ENCODE measurements around the gene TRUB2. TPM values are rescaled to one million over a fixed set of nuclear protein-coding genes. Genes with fewer than 3 reads are reported as not detected.

The TRUB2 gene
- total and polyA plus RNA-seq, 2 of the 13 experiments (the other 11 are each of a cell fraction or from before 2014, with no cell fraction given) = 22.3 to 41.2 TPM

DNA sequence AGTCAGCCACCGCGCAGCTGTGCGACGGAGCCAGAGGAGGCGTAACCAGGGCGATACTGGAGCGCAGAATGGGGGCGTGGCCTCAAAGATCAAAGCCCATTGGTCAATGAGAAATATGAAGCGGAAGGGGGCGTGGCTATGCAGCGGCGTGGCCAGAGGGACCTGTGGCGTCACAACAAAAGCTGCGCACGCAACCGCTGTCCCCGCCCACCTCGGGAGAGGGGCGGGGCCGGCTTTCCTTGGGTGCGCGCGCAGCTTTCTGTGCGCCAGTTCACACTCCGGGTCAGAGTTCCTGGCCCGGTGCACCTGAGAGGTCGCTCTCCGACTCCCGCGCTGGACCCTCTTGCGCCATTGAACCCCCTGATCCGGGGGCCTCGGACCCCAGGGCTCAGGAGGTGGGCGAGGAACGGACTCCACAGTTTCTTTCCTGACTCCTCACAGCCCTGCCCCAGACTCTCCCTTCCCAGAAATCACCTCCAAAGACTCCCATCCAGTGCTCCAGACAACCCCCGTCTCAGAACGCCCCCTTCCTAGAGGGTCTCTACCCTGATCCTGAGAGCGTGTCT is 46.2 kb downstream of the TRUB2 start, which contains the start of gene SWI5 (continued):
- TF ChIP-seq RARA (CRISPR knock-in tag; IDR thresholded peaks at IDR 0.05) (peak; percentile 32; the same call in 1 of the 2 replicates), NFKBIZ (CRISPR knock-in tag; IDR thresholded peaks at IDR 0.05) (no peak), TBX2 (CRISPR knock-in tag; IDR thresholded peaks at IDR 0.05; ENCODE audit: borderline replicate concordance) (0 out of 2 replicates have a peak, but pooled peaks have one; percentile 11), RBAK (CRISPR knock-in tag; IDR thresholded peaks at IDR 0.05) (no peak), NFE2L1 (CRISPR knock-in tag; IDR thresholded peaks at IDR 0.05; ENCODE audit: borderline replicate concordance) (no peak), PPARG (CRISPR knock-in tag; conservative IDR thresholded peaks at IDR 0.05) (peak; percentile 52; the same call in 1 of the 2 replicates), WIZ (CRISPR knock-in tag; IDR thresholded peaks at IDR 0.05) (no peak), ZFX (CRISPR knock-in tag; IDR thresholded peaks at IDR 0.05; ENCODE audit: low read depth) (peak; percentile 64), ZFP1 (CRISPR knock-in tag; IDR thresholded peaks at IDR 0.05) (no peak), FLYWCH1 (CRISPR knock-in tag; IDR thresholded peaks at IDR 0.05) (no peak), ZNF703 (CRISPR knock-in tag; IDR thresholded peaks at IDR 0.05; ENCODE audit: borderline replicate concordance) (no peak), SSRP1 (CRISPR knock-in tag; IDR thresholded peaks at IDR 0.05) (no peak), ZNF296 (CRISPR knock-in tag; conservative IDR thresholded peaks at IDR 0.05) (0 out of 2 replicates have a peak, but pooled peaks have one; percentile 58), ZNF24 (IDR thresholded peaks at IDR 0.05) (no peak), ZNF20 (CRISPR knock-in tag; IDR thresholded peaks at IDR 0.05) (no peak), NFYB (CRISPR knock-in tag; IDR thresholded peaks at IDR 0.05) (peak; percentile 75), ZNF781 (CRISPR knock-in tag; IDR thresholded peaks at IDR 0.05; ENCODE audit: borderline replicate concordance, not compliant biosample characterization) (no peak), ARID2 (CRISPR knock-in tag; IDR thresholded peaks at IDR 0.05; ENCODE audit: borderline replicate concordance) (no peak), JUNB (CRISPR knock-in tag; IDR thresholded peaks at IDR 0.05; ENCODE audit: borderline replicate concordance) (no peak), CENPT (CRISPR knock-in tag; IDR thresholded peaks at IDR 0.05; ENCODE audit: low read depth) (no peak), SOX6 (IDR thresholded peaks at IDR 0.05) (no peak), SOX6 (CRISPR knock-in tag; IDR thresholded peaks at IDR 0.05) (peak; percentile 52; the same call in 1 of the 2 replicates), RBM22 (optimal IDR thresholded peaks at IDR 0.05; ENCODE audit: low read length) (no peak), SIX1 (CRISPR knock-in tag; IDR thresholded peaks at IDR 0.05; ENCODE audit: borderline replicate concordance) (no peak), NCOR1 (IDR thresholded peaks at IDR 0.05; ENCODE audit: borderline replicate concordance, low read length) (no peak; the same call in none of the 2 replicates), MIER3 (CRISPR knock-in tag; IDR thresholded peaks at IDR 0.05; ENCODE audit: borderline replicate concordance) (no peak), ZNF432 (CRISPR knock-in tag; IDR thresholded peaks at IDR 0.05; ENCODE audit: borderline replicate concordance) (no peak), TBP (CRISPR knock-in tag; IDR thresholded peaks at IDR 0.05) (no peak), IRX3 (CRISPR knock-in tag; IDR thresholded peaks at IDR 0.05; ENCODE audit: borderline replicate concordance, low read depth) (no peak), ZNF552 (CRISPR knock-in tag; IDR thresholded peaks at IDR 0.05; ENCODE audit: borderline replicate concordance) (no peak)
- TF ChIP-seq, protein P1, sequence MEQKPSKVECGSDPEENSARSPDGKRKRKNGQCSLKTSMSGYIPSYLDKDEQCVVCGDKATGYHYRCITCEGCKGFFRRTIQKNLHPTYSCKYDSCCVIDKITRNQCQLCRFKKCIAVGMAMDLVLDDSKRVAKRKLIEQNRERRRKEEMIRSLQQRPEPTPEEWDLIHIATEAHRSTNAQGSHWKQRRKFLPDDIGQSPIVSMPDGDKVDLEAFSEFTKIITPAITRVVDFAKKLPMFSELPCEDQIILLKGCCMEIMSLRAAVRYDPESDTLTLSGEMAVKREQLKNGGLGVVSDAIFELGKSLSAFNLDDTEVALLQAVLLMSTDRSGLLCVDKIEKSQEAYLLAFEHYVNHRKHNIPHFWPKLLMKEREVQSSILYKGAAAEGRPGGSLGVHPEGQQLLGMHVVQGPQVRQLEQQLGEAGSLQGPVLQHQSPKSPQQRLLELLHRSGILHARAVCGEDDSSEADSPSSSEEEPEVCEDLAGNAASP (CRISPR knock-in tag; IDR thresholded peaks at IDR 0.05; ENCODE audit: borderline replicate concordance) = peak; percentile 64; the same call in 1 of the 2 replicates
- TF ChIP-seq, protein P2, sequence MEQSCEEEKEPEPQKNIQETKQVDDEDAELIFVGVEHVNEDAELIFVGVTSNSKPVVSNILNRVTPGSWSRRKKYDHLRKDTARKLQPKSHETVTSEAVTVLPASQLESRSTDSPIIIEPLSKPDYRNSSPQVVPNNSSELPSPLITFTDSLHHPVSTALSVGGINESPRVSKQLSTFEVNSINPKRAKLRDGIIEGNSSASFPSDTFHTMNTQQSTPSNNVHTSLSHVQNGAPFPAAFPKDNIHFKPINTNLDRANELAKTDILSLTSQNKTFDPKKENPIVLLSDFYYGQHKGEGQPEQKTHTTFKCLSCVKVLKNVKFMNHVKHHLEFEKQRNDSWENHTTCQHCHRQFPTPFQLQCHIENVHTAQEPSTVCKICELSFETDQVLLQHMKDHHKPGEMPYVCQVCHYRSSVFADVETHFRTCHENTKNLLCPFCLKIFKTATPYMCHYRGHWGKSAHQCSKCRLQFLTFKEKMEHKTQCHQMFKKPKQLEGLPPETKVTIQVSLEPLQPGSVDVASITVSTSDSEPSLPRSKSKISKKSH (CRISPR knock-in tag; IDR thresholded peaks at IDR 0.05; ENCODE audit: borderline replicate concordance) = no peak
